IMR-90 (cell line): ENCODE results near the gene DMD. TPM values are rescaled to one million over a fixed set of nuclear protein-coding genes. Genes with fewer than 3 reads are reported as not detected.

ENCODE experiments used
- ATAC-seq: fragments of 200-7000 bp; cut with Tn5 transposase; 2 replicates; pipeline ENCODE4 v1.9.1; 2020; ENCODE audit warnings: low read depth, mild to moderate bottlenecking, moderate library complexity
- BruUV-seq: library from RNA; stranded (reverse); fragments of 400-500 nt; replicated peaks from 2 replicates; lab custom pipeline; 2021; lab: Mats Ljungman, UMichigan
- CTCF ChIA-PET: fragments of 300-600 bp; formaldehyde crosslinking; extraction: SDS; loops from one replicate; lab custom pipeline; 2021; ENCODE audit warnings: antibody characterized with exemption; lab: Yijun Ruan, JAX
- POLR2A ChIA-PET: fragments of 300-600 bp; sonication (Branson Sonifier 250); formaldehyde crosslinking; loops from one replicate; lab custom pipeline; 2022; ENCODE audit warnings: antibody characterized with exemption; ENCODE audit not compliant: unreplicated experiment; lab: Charles Lee
- DNase-seq: peaks from one replicate; pipeline ENCODE4 v3.0.0; 2013
- H2AFZ ChIP-seq: replicated peaks from 2 replicates; pipeline ENCODE3; 2013; ENCODE audit warnings: low read length, mild to moderate bottlenecking; ENCODE audit not compliant: poor library complexity
- H2AK5ac ChIP-seq: 2 replicates; pipeline ENCODE4 v1.6.1; 2013; ENCODE audit warnings: low read depth, low read length, inconsistent platforms
- H2AK9ac ChIP-seq: replicated peaks from 2 replicates; pipeline ENCODE3; 2013; ENCODE audit warnings: mild to moderate bottlenecking, low read depth, low read length, moderate library complexity; ENCODE audit not compliant: poor library complexity
- H2BK120ac ChIP-seq: 2 replicates; pipeline ENCODE4 v1.6.1; 2013; ENCODE audit warnings: low read depth, low read length, inconsistent platforms
- H2BK15ac ChIP-seq: 3 replicates; pipeline ENCODE4 v1.6.1; 2013; ENCODE audit warnings: low read depth, low read length, inconsistent platforms
- H2BK20ac ChIP-seq: 2 replicates; pipeline ENCODE4 v1.6.1; 2013; ENCODE audit warnings: low read depth, mild to moderate bottlenecking, inconsistent platforms, low read length, moderate library complexity
- H2BK5ac ChIP-seq: 2 replicates; pipeline ENCODE4 v1.6.1; 2013; ENCODE audit warnings: mild to moderate bottlenecking, low read depth, low read length, inconsistent platforms; ENCODE audit not compliant: poor library complexity, severe bottlenecking
- H3K14ac ChIP-seq: replicated peaks from 2 replicates; pipeline ENCODE4 v1.6.1; 2013; ENCODE audit warnings: low read depth, low read length, inconsistent platforms
- H3K18ac ChIP-seq: 2 replicates; pipeline ENCODE4 v1.6.1; 2013; ENCODE audit warnings: low read depth, low read length, control low read depth
- H3K23ac ChIP-seq: 2 replicates; pipeline ENCODE4 v1.6.1; 2013; ENCODE audit warnings: low read depth, low read length, inconsistent platforms
- H3K27ac ChIP-seq: 2 replicates; pipeline ENCODE4 v1.5.1; 2013; ENCODE audit warnings: mild to moderate bottlenecking, control low read depth, low read length; ENCODE audit not compliant: insufficient read depth
- H3K27me3 ChIP-seq: 2 replicates; pipeline ENCODE4 v1.6.1; 2013; ENCODE audit warnings: low read length; ENCODE audit not compliant: control insufficient read depth, insufficient read depth
- H3K36me3 ChIP-seq: 2 replicates; pipeline ENCODE4 v1.6.1; 2013; ENCODE audit warnings: low read length, mixed read lengths; ENCODE audit not compliant: control insufficient read depth, insufficient read depth
- H3K4ac ChIP-seq: 2 replicates; pipeline ENCODE4 v1.6.1; 2013; ENCODE audit warnings: low read depth, low read length, inconsistent platforms
- H3K4me1 ChIP-seq: 2 replicates; pipeline ENCODE4 v1.6.1; 2013; ENCODE audit warnings: low read length, mixed read lengths; ENCODE audit not compliant: control insufficient read depth, insufficient read depth
- H3K4me2 ChIP-seq: 2 replicates; pipeline ENCODE4 v1.6.1; 2013; ENCODE audit warnings: low read depth, mild to moderate bottlenecking, control low read depth, low read length, moderate library complexity
- H3K4me3 ChIP-seq: 2 replicates; pipeline ENCODE4 v1.5.1; 2013; ENCODE audit warnings: low read depth, mild to moderate bottlenecking, control low read depth, low read length, moderate library complexity; ENCODE audit not compliant: insufficient read depth
- H3K56ac ChIP-seq: 2 replicates; pipeline ENCODE4 v1.6.1; 2013; ENCODE audit warnings: low read length, inconsistent platforms; ENCODE audit not compliant: insufficient read depth; ENCODE audit errors: extremely low read depth
- H3K79me1 ChIP-seq, 2 experiments: 2 replicates each; pipeline ENCODE4 v1.6.1; 2013; ENCODE audit warnings: low read length in 2 of 2, inconsistent platforms in 1 of 2, low read depth in 1 of 2
- H3K9ac ChIP-seq: 2 replicates; pipeline ENCODE4 v1.6.1; 2013; ENCODE audit warnings: low read depth, low read length, control low read depth
- H3K9me1 ChIP-seq: 2 replicates; pipeline ENCODE4 v1.6.1; 2013; ENCODE audit warnings: low read length, inconsistent platforms; ENCODE audit not compliant: insufficient read depth
- H3K9me3 ChIP-seq: 2 replicates; pipeline ENCODE4 v1.6.1; 2013; ENCODE audit warnings: low read length; ENCODE audit not compliant: control insufficient read depth, insufficient read depth
- H4K20me1 ChIP-seq: 2 replicates; pipeline ENCODE4 v1.6.1; 2013; ENCODE audit warnings: low read length, inconsistent platforms; ENCODE audit not compliant: insufficient read depth
- H4K5ac ChIP-seq: 2 replicates; pipeline ENCODE4 v1.6.1; 2013; ENCODE audit warnings: mild to moderate bottlenecking, low read depth, low read length, control low read depth
- H4K8ac ChIP-seq, 2 experiments: 2 replicates each; pipeline ENCODE4 v1.6.1; 2013; ENCODE audit warnings: low read depth in 2 of 2, low read length in 2 of 2, control low read depth in 1 of 2, inconsistent platforms in 1 of 2
- H4K91ac ChIP-seq: 2 replicates; pipeline ENCODE4 v1.6.1; 2013; ENCODE audit warnings: low read depth, low read length, inconsistent platforms; ENCODE audit not compliant: insufficient read depth
- BHLHE40 ChIP-seq: fragments of 150-350 bp; IDR thresholded peaks from 2 replicates; pipeline ENCODE4 v1.6.1; 2016; ENCODE audit warnings: mild to moderate bottlenecking, low read depth, low read length
- CEBPB ChIP-seq: IDR thresholded peaks from 2 replicates; pipeline ENCODE4 v1.6.1; 2012; ENCODE audit warnings: low read depth, low read length, improper control_type of control experiment
- CHD1 ChIP-seq: IDR thresholded peaks from 2 replicates; pipeline ENCODE4 v1.6.1; 2012; ENCODE audit warnings: low read depth, low read length, improper control_type of control experiment
- ELK1 ChIP-seq: fragments of 150-350 bp; IDR thresholded peaks from 2 replicates; pipeline ENCODE4 v1.6.1; 2016; ENCODE audit warnings: low read depth, mild to moderate bottlenecking, low read length, moderate library complexity, borderline replicate concordance
- MAZ ChIP-seq: IDR thresholded peaks from 2 replicates; pipeline ENCODE4 v1.6.1; 2012; ENCODE audit warnings: low read depth, mild to moderate bottlenecking, low read length, improper control_type of control experiment, moderate library complexity, borderline replicate concordance
- MXI1 ChIP-seq: IDR thresholded peaks from 2 replicates; pipeline ENCODE4 v1.6.1; 2012; ENCODE audit warnings: low read depth, mild to moderate bottlenecking, low read length, moderate library complexity, borderline replicate concordance
- NFE2L2 ChIP-seq: fragments of 150-350 bp; IDR thresholded peaks from 2 replicates; pipeline ENCODE4 v1.6.1; 2016; ENCODE audit warnings: low read depth, mild to moderate bottlenecking, low read length
- POLR2A ChIP-seq: IDR thresholded peaks from 2 replicates; pipeline ENCODE4 v1.6.1; 2012; ENCODE audit warnings: mild to moderate bottlenecking, low read depth, low read length
- RAD21 ChIP-seq: IDR thresholded peaks from 2 replicates; pipeline ENCODE4 v1.6.1; 2012; ENCODE audit warnings: low read length, improper control_type of control experiment
- RCOR1 ChIP-seq: IDR thresholded peaks from 2 replicates; pipeline ENCODE4 v1.6.1; 2012; ENCODE audit warnings: mild to moderate bottlenecking, low read length, improper control_type of control experiment; ENCODE audit not compliant: insufficient replicate concordance
- RFX5 ChIP-seq: IDR thresholded peaks from 2 replicates; pipeline ENCODE4 v1.8.0; 2012; ENCODE audit warnings: low read depth, mild to moderate bottlenecking, low read length, moderate library complexity
- USF2 ChIP-seq: fragments of 150-350 bp; IDR thresholded peaks from 2 replicates; pipeline ENCODE4 v1.6.1; 2017; ENCODE audit warnings: mild to moderate bottlenecking, antibody characterized with exemption, low read length, low read depth
- WGBS, 2 experiments: methylation state at CpG; one replicate each; pipeline versions ENCODE4 v1.1.5 to v1.1.7; 2013; ENCODE audit warnings: missing lambda C conversion rate in 2 of 2; ENCODE audit not compliant: insufficient read length in 1 of 2; ENCODE audit errors: extremely low coverage in 2 of 2; 5-methylcytosine and 5-hydroxymethylcytosine counted together
- dilution Hi-C: fragments of 300-500 bp; cut with HindIII; formaldehyde crosslinking; loops from one replicate; pipeline ENCODE4 v1.14.3; 2018; ENCODE audit warnings: low sequenced_read_pairs; ENCODE audit not compliant: unreplicated experiment
- in situ Hi-C: fragments of 300-500 bp; cut with MboI; formaldehyde crosslinking; loops from 3 replicates; pipeline ENCODE4 v1.14.3; 2019; ENCODE audit warnings: low sequenced_read_pairs, inconsistent platforms, mixed read lengths
- intact Hi-C: fragments of 100-400 bp; cut with micrococcal nuclease; formaldehyde crosslinking; loops from 2 replicates; pipeline ENCODE4 v1.10.0; 2022
- polyA plus RNA-seq, 3 experiments: library from polyadenylated mRNA; depleted of rRNA; stranded (reverse); fragments of >200 nt; gene quantifications; 2 replicates each; pipeline ENCODE4 v1.2.3, GENCODE V29; 2012; ENCODE audit warnings: low replicate concordance in 1 of 3
- total RNA-seq: library from RNA; depleted of rRNA; stranded (reverse); fragments of >200 nt; gene quantifications from 2 replicates; pipeline ENCODE4 v1.2.3, GENCODE V29; 2012

The DMD gene
- total and polyA plus RNA-seq, 2 of the 4 experiments (the other 2 are of a cell fraction) = 6.6 to 11.8 TPM

- no peak for ATAC-seq
- Histone ChIP-seq H2BK120ac (no peak overlapping the region), H3K9me1 (no peaks in the 10 kb centered on the region), H3K4ac (no peak overlapping the region), H3K79me1 (no peaks in the 10 kb centered on the region), H2BK15ac (no peak overlapping the region), H2BK20ac (no peak overlapping the region), H3K9ac (no peak overlapping the region), H3K4me3 (no peak overlapping the region), H3K23ac (no peak overlapping the region), H3K18ac (no peak overlapping the region), H4K5ac (no peak overlapping the region), H3K27ac (no peak overlapping the region), H3K4me2 (no peak overlapping the region), H2BK5ac (no peak overlapping the region), H2AK9ac (no peak overlapping the region), H3K4me1 (no peaks in the 10 kb centered on the region), H3K27me3 (no peaks in the 10 kb centered on the region), H2AK5ac (no peak overlapping the region), H2AFZ (no peak overlapping the region), H4K8ac (no peak overlapping the region), H3K14ac (no peak overlapping the region), H4K91ac (no peak overlapping the region), H3K36me3 (no peaks in the 10 kb centered on the region), H4K20me1 (no peaks in the 10 kb centered on the region), H3K56ac (no peak overlapping the region), H3K9me3 (no peaks in the 10 kb centered on the region)
- intact Hi-C loops (no loop called here), dilution Hi-C loops (no loop called here), in situ Hi-C loops (no loop called here)
- CTCF ChIA-PET = no interaction called here
- DNase-seq = no peak
- TF ChIP-seq BHLHE40 = no peak
- no peak for TF ChIP-seq POLR2A
- TF ChIP-seq RCOR1 = no peak
- no peak for TF ChIP-seq ELK1
- no peak for TF ChIP-seq MXI1
- TF ChIP-seq NFE2L2 = no peak
- no peak for TF ChIP-seq MAZ
- TF ChIP-seq RAD21 = no peak
- TF ChIP-seq CEBPB = no peak
- no peak for TF ChIP-seq CHD1
- no peak for TF ChIP-seq USF2
- no peak for TF ChIP-seq RFX5
- no TSS peak for BruUV-seq
- WGBS, 2 experiments = no CpG with 5 or more reads among the region's 4 CpGs
- POLR2A ChIA-PET = no interaction called here
These were observed 282.3 kb downstream of the DMD start for GRCh38 chrX:32929040-32929439.
